NB4 (cell line): ENCODE data around the gene CASZ1.

Experiments
- DNase-seq: peaks from one replicate; pipeline ENCODE4 v3.0.0; 2010; ENCODE audit warnings: low read depth
- H3K4me3 ChIP-seq: one replicate; pipeline ENCODE4 v1.5.1; 2011; ENCODE audit warnings: mild to moderate bottlenecking, low read depth, low read length, moderate library complexity
- CTCF ChIP-seq: IDR thresholded peaks from one replicate; pipeline ENCODE4 v1.5.1; 2012; ENCODE audit warnings: low read depth, low read length
- MAX ChIP-seq: IDR thresholded peaks from 2 replicates; pipeline ENCODE4 v1.6.1; 2011; ENCODE audit warnings: low read depth, low read length
- MYC ChIP-seq: IDR thresholded peaks from 2 replicates; pipeline ENCODE4 v1.6.1; 2011; ENCODE audit warnings: low read depth, low read length
- POLR2A ChIP-seq: IDR thresholded peaks from 2 replicates; pipeline ENCODE4 v1.6.1; 2011; ENCODE audit warnings: mild to moderate bottlenecking; ENCODE audit not compliant: insufficient read length; ENCODE audit errors: extremely low read depth

Gene CASZ1

GRCh38 chr1:10814312-10814711 is 17.9 kb upstream of the CASZ1 start:
- TF ChIP-seq CTCF (no peak), MAX (no peak)
- no peak for DNase-seq
- H3K4me3 ChIP-seq, result no peak overlapping the region

GRCh38 chr1:10813799-10814198 is 17.4 kb upstream of the CASZ1 start:
- no peak overlapping the region for H3K4me3 ChIP-seq
- DNase-seq, result no peak
- TF ChIP-seq POLR2A (no peak), MAX (no peak), CTCF (no peak), MYC (no peak)

- no peak for DNase-seq
- H3K4me3 ChIP-seq, result no peak overlapping the region
- TF ChIP-seq POLR2A (no peak), CTCF (no peak)
These were observed 16.0 kb upstream of the CASZ1 start for GRCh38 chr1:10812387-10812915.

GRCh38 chr1:10808441-10808840 is 12.0 kb upstream of the CASZ1 start:
- TF ChIP-seq MAX (no peak), MYC (no peak), POLR2A (no peak), CTCF (no peak)
- no peak for DNase-seq
- no peak overlapping the region for H3K4me3 ChIP-seq

GRCh38 chr1:10806966-10807365 is 10.5 kb upstream of the CASZ1 start:
- TF ChIP-seq MYC, result no peak
- no peak for TF ChIP-seq MAX
- TF ChIP-seq CTCF, result no peak
- TF ChIP-seq POLR2A, result no peak
- no peak overlapping the region for H3K4me3 ChIP-seq
- DNase-seq, result no peak
